Trophoblast cell (in vitro differentiated cells and primary cell): ENCODE data around the gene PVALEF.

ENCODE experiments used
- DNase-seq, 2 donors: peaks; one replicate each; pipeline ENCODE4 v3.0.0-alpha.2; 2016
- H2AFZ ChIP-seq: 2 replicates; pipeline ENCODE4 v1.6.1; 2013; ENCODE audit warnings: low read length, moderate library complexity, mild to moderate bottlenecking; ENCODE audit not compliant: insufficient read depth, poor library complexity
- H2AK5ac ChIP-seq: 2 replicates; pipeline ENCODE4 v1.6.1; 2013; ENCODE audit warnings: mild to moderate bottlenecking, low read length
- H2BK120ac ChIP-seq: 2 replicates; pipeline ENCODE4 v1.6.1; 2013; ENCODE audit warnings: low read length, mild to moderate bottlenecking, moderate library complexity; ENCODE audit not compliant: insufficient read depth, poor library complexity
- H2BK12ac ChIP-seq: 2 replicates; pipeline ENCODE4 v1.6.1; 2013; ENCODE audit warnings: mild to moderate bottlenecking, low read length, moderate library complexity
- H2BK5ac ChIP-seq: 2 replicates; pipeline ENCODE4 v1.6.1; 2013; ENCODE audit warnings: low read length, low read depth, moderate library complexity, mild to moderate bottlenecking; ENCODE audit not compliant: poor library complexity
- H3K14ac ChIP-seq: 2 replicates; pipeline ENCODE4 v1.6.1; 2013; ENCODE audit warnings: mild to moderate bottlenecking, low read length
- H3K18ac ChIP-seq: 2 replicates; pipeline ENCODE4 v1.6.1; 2013; ENCODE audit warnings: mild to moderate bottlenecking, low read length
- H3K23ac ChIP-seq: 2 replicates; pipeline ENCODE4 v1.6.1; 2013; ENCODE audit warnings: low read length
- H3K27ac ChIP-seq: 2 replicates; pipeline ENCODE4 v1.5.1; 2013; ENCODE audit warnings: low read depth, mild to moderate bottlenecking, inconsistent platforms, low read length, moderate library complexity
- H3K27me3 ChIP-seq: 2 replicates; pipeline ENCODE4 v1.6.1; 2013; ENCODE audit warnings: inconsistent platforms, mild to moderate bottlenecking, low read length, moderate library complexity; ENCODE audit not compliant: insufficient read depth
- H3K36me3 ChIP-seq, 2 experiments: 1 replicate in 1 of 2; 2 replicates in 1 of 2; pipeline ENCODE4 v1.6.1; 2013; ENCODE audit warnings: low read length in 2 of 2, mild to moderate bottlenecking in 2 of 2, moderate library complexity in 1 of 2; ENCODE audit not compliant: insufficient read depth in 2 of 2, control insufficient read depth in 1 of 2
- H3K4ac ChIP-seq: 2 replicates; pipeline ENCODE4 v1.6.1; 2013; ENCODE audit warnings: low read depth, mild to moderate bottlenecking, low read length, moderate library complexity
- H3K4me1 ChIP-seq, 2 experiments: 1 replicate in 1 of 2; 2 replicates in 1 of 2; pipeline ENCODE4 v1.6.1; 2013; ENCODE audit warnings: low read length in 2 of 2, mild to moderate bottlenecking in 2 of 2, moderate library complexity in 1 of 2; ENCODE audit not compliant: insufficient read depth in 2 of 2, control insufficient read depth in 1 of 2
- H3K4me2 ChIP-seq: 2 replicates; pipeline ENCODE4 v1.6.1; 2013; ENCODE audit warnings: inconsistent platforms, mild to moderate bottlenecking, low read length, moderate library complexity
- H3K4me3 ChIP-seq: 2 replicates; pipeline ENCODE4 v1.5.1; 2013; ENCODE audit warnings: mild to moderate bottlenecking, low read depth, low read length, inconsistent platforms
- H3K79me1 ChIP-seq: one replicate; pipeline ENCODE4 v1.6.1; 2013; ENCODE audit warnings: low read length
- H3K79me2 ChIP-seq: 2 replicates; pipeline ENCODE4 v1.6.1; 2013; ENCODE audit warnings: low read length, mild to moderate bottlenecking; ENCODE audit not compliant: control insufficient read depth, insufficient read depth, poor library complexity
- H3K9ac ChIP-seq: 2 replicates; pipeline ENCODE4 v1.6.1; 2013; ENCODE audit warnings: mild to moderate bottlenecking, low read length
- H3K9me3 ChIP-seq: 2 replicates; pipeline ENCODE4 v1.6.1; 2013; ENCODE audit warnings: low read depth, mild to moderate bottlenecking, control low read depth, inconsistent platforms, low read length; ENCODE audit not compliant: insufficient read depth
- H4K12ac ChIP-seq: 2 replicates; pipeline ENCODE4 v1.6.1; 2013; ENCODE audit warnings: low read depth, mild to moderate bottlenecking, low read length, moderate library complexity
- H4K8ac ChIP-seq: 2 replicates; pipeline ENCODE4 v1.6.1; 2013; ENCODE audit warnings: low read depth, mild to moderate bottlenecking, low read length, moderate library complexity
- H4K91ac ChIP-seq: one replicate; pipeline ENCODE4 v1.6.1; 2013; ENCODE audit warnings: low read depth, mild to moderate bottlenecking, low read length, moderate library complexity
- WGBS: extraction: QIAGEN DNeasy Blood & Tissue Kit; methylation state at CpG from one replicate; pipeline ENCODE4 v1.1.7; 2013; ENCODE audit warnings: missing lambda C conversion rate; ENCODE audit not compliant: insufficient read length, insufficient coverage; ENCODE audit errors: extremely low coverage; 5-methylcytosine and 5-hydroxymethylcytosine counted together

Gene PVALEF

DNA sequence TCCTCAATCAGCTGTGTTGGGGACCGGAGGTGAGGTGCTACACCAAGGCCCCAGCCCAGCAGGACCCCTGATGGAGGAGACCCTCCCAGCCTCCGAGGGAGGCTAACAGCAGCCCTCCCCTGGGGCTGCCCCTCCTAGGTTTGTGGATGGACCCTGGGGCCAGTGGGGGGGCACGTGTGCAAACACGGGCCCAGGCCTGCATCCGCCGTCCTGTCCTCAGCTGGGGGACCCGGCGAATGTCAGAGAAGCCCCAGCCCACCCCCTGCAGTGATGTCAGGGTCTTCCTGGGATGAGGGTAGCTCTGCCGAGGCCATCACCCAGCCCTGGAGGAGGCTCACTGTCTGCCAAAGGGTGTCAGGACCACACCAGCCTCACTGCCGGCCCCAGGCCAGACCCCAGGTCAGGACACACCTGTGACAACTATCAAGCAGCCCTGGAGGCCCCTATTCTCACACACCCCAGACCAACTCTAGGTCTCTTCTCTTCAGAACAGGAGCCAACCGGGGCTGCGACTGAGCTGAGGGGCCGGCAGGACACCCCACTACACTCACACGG lies 30.7 kb downstream of the PVALEF start:
- Histone ChIP-seq H3K23ac (no peak overlapping the region), H3K4me3 (no peak overlapping the region), H3K36me3 (peaks cover 26 to 33% of the 10 kb centered on the region in 2 experiments), H3K27me3 (no peaks in the 10 kb centered on the region), H3K4me2 (no peak overlapping the region), H3K18ac (no peak overlapping the region), H3K79me1 (no peaks in the 10 kb centered on the region), H4K12ac (no peak overlapping the region), H2BK12ac (no peak overlapping the region), H2AFZ (no peak overlapping the region), H3K14ac (no peak overlapping the region), H2BK120ac (no peak overlapping the region), H3K9ac (no peak overlapping the region), H4K91ac (no peak overlapping the region), H3K27ac (no peak overlapping the region), H3K4ac (no peak overlapping the region), H3K4me1 (peaks cover 4 to 9% of the 10 kb centered on the region in 2 experiments), H2AK5ac (no peak overlapping the region), H2BK5ac (no peak overlapping the region), H3K79me2 (no peaks in the 10 kb centered on the region), H4K8ac (no peak overlapping the region), H3K9me3 (peaks cover 4% of the 10 kb centered on the region)
- no CpG with 5 or more reads among the region's 14 CpGs for WGBS
- DNase-seq, result no peak

GRCh38 chr17:81196505-81197408 lies 31.4 kb downstream of the PVALEF start:
- Histone ChIP-seq H2AFZ (no peak overlapping the region), H3K27me3 (no peaks in the 10 kb centered on the region), H2BK5ac (no peak overlapping the region), H3K79me1 (no peaks in the 10 kb centered on the region), H3K4me3 (no peak overlapping the region), H3K23ac (no peak overlapping the region), H3K79me2 (no peaks in the 10 kb centered on the region), H2BK12ac (no peak overlapping the region), H4K8ac (no peak overlapping the region), H3K4me2 (no peak overlapping the region), H4K12ac (no peak overlapping the region), H3K9me3 (peaks cover 4% of the 10 kb centered on the region), H3K4me1 (peaks cover 4 to 9% of the 10 kb centered on the region in 2 experiments), H2BK120ac (no peak overlapping the region), H3K4ac (no peak overlapping the region), H3K18ac (no peak overlapping the region), H3K27ac (no peak overlapping the region), H3K36me3 (peaks cover 25 to 33% of the 10 kb centered on the region in 2 experiments), H4K91ac (no peak overlapping the region), H2AK5ac (no peak overlapping the region), H3K9ac (no peak overlapping the region), H3K14ac (no peak overlapping the region)
- DNase-seq, result no peak
- no CpG with 5 or more reads among the region's 45 CpGs for WGBS

DNA sequence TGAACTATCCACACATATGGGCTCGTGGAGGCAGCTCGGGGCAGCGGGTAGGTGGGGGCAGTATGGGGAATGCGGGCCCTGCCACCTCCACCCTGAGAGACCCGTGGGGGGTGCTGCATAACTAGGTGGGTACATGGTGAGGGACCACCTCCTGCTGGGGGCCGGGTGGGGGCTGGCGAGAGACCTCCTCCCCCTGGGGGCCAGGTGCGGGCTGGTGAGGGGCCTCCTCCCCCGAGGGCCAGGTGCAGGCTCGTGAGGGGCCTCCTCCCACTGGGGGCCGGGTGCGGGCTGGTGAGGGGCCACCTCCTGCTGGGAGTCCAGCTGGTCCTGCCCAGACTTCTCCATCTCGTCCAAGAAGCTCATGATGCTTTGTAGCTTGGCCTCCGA lies 32.1 kb downstream of the PVALEF start:
- Histone ChIP-seq H3K18ac (no peak overlapping the region), H2BK12ac (no peak overlapping the region), H4K12ac (no peak overlapping the region), H3K4me1 (peaks cover 4 to 5% of the 10 kb centered on the region in 2 experiments), H2AK5ac (no peak overlapping the region), H3K36me3 (peaks cover 28 to 33% of the 10 kb centered on the region in 2 experiments), H3K4me3 (no peak overlapping the region), H3K9ac (no peak overlapping the region), H4K91ac (no peak overlapping the region), H3K27ac (no peak overlapping the region), H4K8ac (no peak overlapping the region), H3K9me3 (peaks cover 4% of the 10 kb centered on the region), H3K79me1 (no peaks in the 10 kb centered on the region), H3K23ac (no peak overlapping the region), H3K14ac (no peak overlapping the region), H2BK5ac (no peak overlapping the region), H2BK120ac (no peak overlapping the region), H3K4me2 (no peak overlapping the region), H3K79me2 (no peaks in the 10 kb centered on the region), H3K4ac (no peak overlapping the region), H2AFZ (no peak overlapping the region), H3K27me3 (no peaks in the 10 kb centered on the region)
- DNase-seq, result no peak
- WGBS, result no CpG with 5 or more reads among the region's 14 CpGs

DNA sequence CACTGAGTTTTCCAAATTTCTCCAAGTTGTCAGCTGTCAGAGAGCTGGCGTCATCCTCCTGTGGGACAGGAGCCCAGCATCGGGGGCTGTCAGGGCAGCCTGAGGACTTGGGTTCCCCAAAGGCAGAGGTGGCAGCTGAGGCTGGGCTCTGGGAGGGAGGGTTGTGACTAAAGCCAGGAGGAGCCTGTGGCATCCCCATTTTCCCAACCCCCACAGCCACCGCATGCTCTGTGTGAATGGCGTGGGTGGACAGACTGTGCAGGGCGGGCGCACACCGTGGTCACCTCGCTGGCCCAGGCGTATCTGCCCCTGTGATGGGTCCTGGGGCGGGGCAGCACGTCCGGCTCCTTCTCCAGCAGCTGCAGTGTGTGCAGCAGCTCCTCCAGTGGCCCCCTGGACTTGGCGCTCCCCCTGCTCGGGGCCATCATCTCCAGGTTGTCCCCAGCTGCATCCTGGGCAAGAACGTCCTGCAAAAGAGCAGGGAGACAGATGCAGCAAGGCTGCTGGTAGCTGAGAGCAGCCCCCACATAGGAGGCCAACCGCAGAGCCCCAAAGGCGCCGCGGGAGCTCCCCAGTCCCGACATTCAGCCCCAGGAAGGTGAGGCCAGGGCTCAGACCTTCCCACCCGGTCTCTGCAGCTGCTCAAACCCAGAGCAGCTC lies 32.7 kb downstream of the PVALEF start:
- Histone ChIP-seq H2BK120ac (no peak overlapping the region), H4K12ac (no peak overlapping the region), H3K79me2 (no peaks in the 10 kb centered on the region), H3K9me3 (peaks cover 4% of the 10 kb centered on the region), H4K91ac (no peak overlapping the region), H2AFZ (no peak overlapping the region), H2BK12ac (no peak overlapping the region), H3K9ac (no peak overlapping the region), H3K4me1 (peaks cover 1 to 2% of the 10 kb centered on the region in 2 experiments), H3K27me3 (no peaks in the 10 kb centered on the region), H3K79me1 (no peaks in the 10 kb centered on the region), H3K27ac (no peak overlapping the region), H3K4ac (no peak overlapping the region), H3K23ac (no peak overlapping the region), H3K14ac (no peak overlapping the region), H3K36me3 (peaks cover 28 to 33% of the 10 kb centered on the region in 2 experiments), H2BK5ac (no peak overlapping the region), H3K4me3 (no peak overlapping the region), H3K4me2 (no peak overlapping the region), H2AK5ac (no peak overlapping the region), H3K18ac (no peak overlapping the region), H4K8ac (no peak overlapping the region)
- no CpG with 5 or more reads among the region's 21 CpGs for WGBS
- no peak for DNase-seq
